Measurements from ENCODE around the gene ASGR1. TPM values are rescaled to one million over a fixed set of nuclear protein-coding genes. Genes with fewer than 3 reads are reported as not detected.

The ASGR1 gene
- total RNA-seq, 2 experiments from 2014 or later: 0.64 to 0.85 TPM

GRCh38 chr17:7213895-7214299 is 34.7 kb upstream of the ASGR1 start:
- ATAC-seq (ENCODE audit: poor library complexity): peak; percentile 2
- Mint-ChIP-seq H3K4me3 (peak overlapping the region; percentile 93), H3K36me3 (ENCODE audit: low read depth) (no peaks in the 10 kb centered on the region), H3K27ac (peak overlapping the region; percentile 93), H3K4me1 (ENCODE audit: low read depth) (peaks cover 65% of the 10 kb centered on the region), H3K9me3 (no peaks in the 10 kb centered on the region), H3K27me3 (peaks cover 5% of the 10 kb centered on the region)
- peak overlapping the region; percentile 64 for H3K4me3 ChIP-seq (ENCODE audit: low read length)
- H3K27ac ChIP-seq (ENCODE audit: low read depth in 1 of 2, low read length in 2 of 2): peak overlapping the region; percentile 85 to 99
- CTCF ChIA-PET: interaction anchor here (0.8 to 2.7 kb wide), 9 partner anchors 9 to 219 kb away, joined by 3 to 13 read pairs (median 4); partner anchors contain the start of genes CTDNEP1, DVL2, ELP5 and GABARAP
- intact Hi-C loops (cut with DNase I, micrococcal nuclease): loop anchor here (1.0 kb wide), 2 partner anchors 9 to 28 kb away; partner anchors contain the start of gene GABARAP (in 1 of the 2)
- TF ChIP-seq CTCF (IDR thresholded peaks at IDR 0.05): peak; percentile 30
- no peaks in the 10 kb centered on the region for H3K36me3 ChIP-seq (ENCODE audit: insufficient read depth, low read length)
- POLR2A ChIA-PET: interaction anchor here (0.7 to 13.1 kb wide), 8 partner anchors 9 to 1075 kb away, joined by 3 to 234 read pairs (median 5); partner anchors contain the start of genes ACAP1, CTDNEP1, DVL2 and ELP5
- H3K4me1 ChIP-seq (ENCODE audit: insufficient read depth, low read length): peaks cover 64% of the 10 kb centered on the region
- no peaks in the 10 kb centered on the region for H3K27me3 ChIP-seq (ENCODE audit: control insufficient read depth in 1 of 2, insufficient read depth in 2 of 2, low read length in 2 of 2)
- peak in 8 of 14 experiments; percentile 59 to 96 (median 76) for DNase-seq
- no peaks in the 10 kb centered on the region for H3K9me3 ChIP-seq (ENCODE audit: control insufficient read depth in 1 of 2, insufficient read depth in 1 of 2, low read length in 2 of 2)

GRCh38 chr17:7211491-7212273 is 32.5 kb upstream of the ASGR1 start:
- DNase-seq: peak in 1 of 14 experiments; percentile 52
- no peak overlapping the region for H3K4me3 Mint-ChIP-seq
- Histone ChIP-seq H3K36me3 (ENCODE audit: insufficient read depth, low read length) (no peaks in the 10 kb centered on the region), H3K27me3 (ENCODE audit: control insufficient read depth in 1 of 2, insufficient read depth in 2 of 2, low read length in 2 of 2) (no peaks in the 10 kb centered on the region), H3K4me3 (ENCODE audit: low read length) (no peak overlapping the region), H3K27ac (ENCODE audit: low read depth in 1 of 2, low read length in 2 of 2) (no peak overlapping the region), H3K9me3 (ENCODE audit: control insufficient read depth in 1 of 2, insufficient read depth in 1 of 2, low read length in 2 of 2) (no peaks in the 10 kb centered on the region), H3K4me1 (ENCODE audit: insufficient read depth, low read length) (peaks cover 45% of the 10 kb centered on the region)
- ChIA-PET CTCF (no interaction called here), POLR2A (no interaction called here)
- ATAC-seq (ENCODE audit: poor library complexity): no peak
- intact Hi-C loops (cut with DNase I, micrococcal nuclease): no loop called here
- TF ChIP-seq CTCF (IDR thresholded peaks at IDR 0.05): no peak
- H3K36me3 Mint-ChIP-seq (ENCODE audit: low read depth): no peaks in the 10 kb centered on the region
- peaks cover 5% of the 10 kb centered on the region for H3K27me3 Mint-ChIP-seq
- H3K9me3 Mint-ChIP-seq: no peaks in the 10 kb centered on the region
- peak overlapping the region; percentile 12 for H3K27ac Mint-ChIP-seq
- peaks cover 48% of the 10 kb centered on the region for H3K4me1 Mint-ChIP-seq (ENCODE audit: low read depth)

DNA sequence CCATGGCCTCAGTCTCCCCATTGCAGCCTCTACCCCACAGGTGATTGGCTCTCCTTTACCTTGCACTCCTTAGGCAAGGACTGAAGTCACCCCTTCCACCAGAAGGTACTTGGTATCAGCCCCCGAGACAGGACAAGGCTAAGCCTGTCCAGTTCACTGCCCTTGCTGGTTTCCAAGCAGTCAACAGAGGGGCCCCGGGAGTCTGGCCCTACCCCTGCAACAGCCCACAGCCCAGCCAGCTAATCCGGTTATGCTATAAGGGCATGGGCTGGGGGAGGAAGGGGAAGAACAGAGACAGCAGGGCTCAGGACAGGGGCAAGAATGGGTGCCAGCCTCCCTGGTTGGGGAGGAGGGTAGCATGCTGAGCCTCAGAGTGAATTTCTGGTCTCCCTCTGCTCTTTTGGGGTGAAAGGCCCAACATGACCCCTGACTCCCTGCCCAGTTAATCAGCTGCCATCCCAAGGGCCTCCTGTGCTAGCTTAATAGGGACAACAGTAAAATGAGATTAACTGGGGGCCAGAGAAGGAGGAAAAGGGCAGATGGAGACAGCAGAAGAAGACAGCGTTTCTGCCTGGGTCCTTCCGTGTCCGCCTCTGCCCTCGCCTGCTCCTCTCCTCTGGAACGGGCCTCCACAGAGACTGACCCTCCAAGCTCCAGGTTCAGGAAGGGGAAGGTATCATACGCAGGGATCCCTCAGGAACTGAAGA is 29.7 kb upstream of the ASGR1 start:
- ChIA-PET POLR2A (no interaction called here), CTCF (interaction anchor here (0.8 to 0.9 kb wide), 2 partner anchors 12 to 31 kb away, joined by 3 read pairs; no protein-coding TSS in a partner anchor)
- ATAC-seq (ENCODE audit: poor library complexity): no peak
- Histone ChIP-seq H3K4me1 (ENCODE audit: insufficient read depth, low read length) (peaks cover 43% of the 10 kb centered on the region), H3K27me3 (ENCODE audit: control insufficient read depth in 1 of 2, insufficient read depth in 2 of 2, low read length in 2 of 2) (no peaks in the 10 kb centered on the region), H3K9me3 (ENCODE audit: control insufficient read depth in 1 of 2, insufficient read depth in 1 of 2, low read length in 2 of 2) (no peaks in the 10 kb centered on the region), H3K36me3 (ENCODE audit: insufficient read depth, low read length) (peaks cover 1% of the 10 kb centered on the region), H3K4me3 (ENCODE audit: low read length) (no peak overlapping the region), H3K27ac (ENCODE audit: low read depth in 1 of 2, low read length in 2 of 2) (no peak overlapping the region)
- Mint-ChIP-seq H3K27me3 (peaks cover 5% of the 10 kb centered on the region), H3K36me3 (ENCODE audit: low read depth) (peaks cover 8% of the 10 kb centered on the region), H3K27ac (peak overlapping the region; percentile 43), H3K4me1 (ENCODE audit: low read depth) (peaks cover 46% of the 10 kb centered on the region), H3K9me3 (no peaks in the 10 kb centered on the region), H3K4me3 (no peak overlapping the region)
- peak in 1 of 14 experiments; percentile 18 for DNase-seq
- TF ChIP-seq CTCF (IDR thresholded peaks at IDR 0.05): no peak
- intact Hi-C loops (cut with DNase I, micrococcal nuclease): no loop called here

Data from CD4-positive, alpha-beta T cell (primary cell).